ENCODE results near the gene PSRC1. TPM values are rescaled to one million over a fixed set of nuclear protein-coding genes. Genes with fewer than 3 reads are reported as not detected.

PSRC1 gene
- total RNA-seq, 1 experiment from 2014 or later: 75.0 TPM

- Histone ChIP-seq H3K9me3 (ENCODE audit: low read depth, low read length, poor library complexity, severe bottlenecking) (no peaks in the 10 kb centered on the region), H3K4me3 (ENCODE audit: low read depth, low read length, poor library complexity, severe bottlenecking) (no peak overlapping the region), H3K36me3 (ENCODE audit: insufficient read depth, low read length, poor library complexity, severe bottlenecking) (peaks cover 31% of the 10 kb centered on the region), H3K27ac (ENCODE audit: low read depth, low read length, poor library complexity, severe bottlenecking) (no peak overlapping the region), H3K27me3 (replicated peaks; ENCODE audit: insufficient read depth, low read depth, low read length, poor library complexity) (no peaks in the 10 kb centered on the region), H3K4me1 (ENCODE audit: insufficient read depth, low read length, poor library complexity, severe bottlenecking) (no peaks in the 10 kb centered on the region)
- POLR2A ChIA-PET (ENCODE audit: low non-redundant PET): no interaction called here
- CTCF ChIA-PET: interaction anchor here (0.6 kb wide), 1 partner anchor 133 kb away, joined by 3 read pairs; no protein-coding TSS in a partner anchor
- DNase-seq (ENCODE audit: low spot score): no peak
- intact Hi-C loops (cut with micrococcal nuclease; ENCODE audit: unreplicated experiment): no loop called here
- TF ChIP-seq EZH2 (IDR thresholded peaks at IDR 0.05; ENCODE audit: borderline replicate concordance, low read depth, low read length, poor library complexity, severe bottlenecking): no peak
- TF ChIP-seq CTCF (conservative IDR thresholded peaks at IDR 0.05; ENCODE audit: low read depth, low read length): no peak
- no TSS peak for BruUV-seq (replicated peaks)
Observed at GRCh38 chr1:109265741-109266330, 17.1 kb downstream of the PSRC1 start.

GRCh38 chr1:109265016-109265415 is 17.9 kb downstream of the PSRC1 start:
- intact Hi-C loops (cut with micrococcal nuclease; ENCODE audit: unreplicated experiment): no loop called here
- BruUV-seq (replicated peaks): no TSS peak
- Histone ChIP-seq H3K4me1 (ENCODE audit: insufficient read depth, low read length, poor library complexity, severe bottlenecking) (no peaks in the 10 kb centered on the region), H3K27ac (ENCODE audit: low read depth, low read length, poor library complexity, severe bottlenecking) (no peak overlapping the region), H3K27me3 (replicated peaks; ENCODE audit: insufficient read depth, low read depth, low read length, poor library complexity) (no peaks in the 10 kb centered on the region), H3K9me3 (ENCODE audit: low read depth, low read length, poor library complexity, severe bottlenecking) (no peaks in the 10 kb centered on the region), H3K36me3 (ENCODE audit: insufficient read depth, low read length, poor library complexity, severe bottlenecking) (peaks cover 28% of the 10 kb centered on the region), H3K4me3 (ENCODE audit: low read depth, low read length, poor library complexity, severe bottlenecking) (no peak overlapping the region)
- TF ChIP-seq EZH2 (IDR thresholded peaks at IDR 0.05; ENCODE audit: borderline replicate concordance, low read depth, low read length, poor library complexity, severe bottlenecking) (no peak), CTCF (conservative IDR thresholded peaks at IDR 0.05; ENCODE audit: low read depth, low read length) (no peak)
- no peak for DNase-seq (ENCODE audit: low spot score)
- POLR2A ChIA-PET (ENCODE audit: low non-redundant PET): no interaction called here
- CTCF ChIA-PET: interaction anchor here (0.6 kb wide), 1 partner anchor 218 kb away, joined by 3 read pairs; no protein-coding TSS in a partner anchor

GRCh38 chr1:109264379-109264755 is 18.6 kb downstream of the PSRC1 start:
- Histone ChIP-seq H3K36me3 (ENCODE audit: insufficient read depth, low read length, poor library complexity, severe bottlenecking) (peaks cover 24% of the 10 kb centered on the region), H3K27ac (ENCODE audit: low read depth, low read length, poor library complexity, severe bottlenecking) (no peak overlapping the region), H3K4me1 (ENCODE audit: insufficient read depth, low read length, poor library complexity, severe bottlenecking) (no peaks in the 10 kb centered on the region), H3K9me3 (ENCODE audit: low read depth, low read length, poor library complexity, severe bottlenecking) (no peaks in the 10 kb centered on the region), H3K27me3 (replicated peaks; ENCODE audit: insufficient read depth, low read depth, low read length, poor library complexity) (no peaks in the 10 kb centered on the region), H3K4me3 (ENCODE audit: low read depth, low read length, poor library complexity, severe bottlenecking) (no peak overlapping the region)
- CTCF ChIA-PET: interaction anchor here (0.6 to 0.8 kb wide), 3 partner anchors 46 to 164 kb away, joined by 3 to 9 read pairs (median 3); partner anchors contain the start of gene SORT1
- POLR2A ChIA-PET (ENCODE audit: low non-redundant PET): no interaction called here
- no peak for TF ChIP-seq CTCF (conservative IDR thresholded peaks at IDR 0.05; ENCODE audit: low read depth, low read length)
- no peak for TF ChIP-seq EZH2 (IDR thresholded peaks at IDR 0.05; ENCODE audit: borderline replicate concordance, low read depth, low read length, poor library complexity, severe bottlenecking)
- BruUV-seq (replicated peaks): no TSS peak
- DNase-seq (ENCODE audit: low spot score): no peak
- intact Hi-C loops (cut with micrococcal nuclease; ENCODE audit: unreplicated experiment): loop anchor here (5.0 kb wide), 2 partner anchors 62 to 268 kb away; no protein-coding TSS in a partner anchor
